Heart right ventricle (tissue), 16 donors: ENCODE results near the gene NFIL3. TPM values are rescaled to one million over a fixed set of nuclear protein-coding genes. Genes with fewer than 3 reads are reported as not detected.
A peak's percentile ranks its signal among the peaks of the same experiment; 100 is the strongest.
"Not testable (repeated sequence)": the region's sequence is repeated elsewhere in the genome, so short reads cannot be mapped to it uniquely, and the experiment has no call there.

ENCODE experiments used
- ATAC-seq, 8 donors: fragments of 200-7000 bp; cut with Tn5 transposase; one replicate each; pipeline ENCODE4 v1.9.1; 2020; ENCODE audit warnings: mild to moderate bottlenecking in 8 of 8, moderate library complexity in 8 of 8, moderate number of reproducible peaks in 1 of 8
- DNase-seq, 2 donors: peaks; one replicate each; pipeline ENCODE4 v3.0.0-alpha.2; 2020
- H3K27ac ChIP-seq, 10 donors: fragments of 200-600 bp; sonication (generic) in 2 of 10; one replicate each; pipeline versions ENCODE4 v1.5.0 to v1.8.0; 2020 to 2022; ENCODE audit warnings: mild to moderate bottlenecking in 3 of 10
- H3K27me3 ChIP-seq, 7 donors: fragments of 200-600 bp; one replicate each; pipeline ENCODE4 v1.8.0; 2021 to 2022; ENCODE audit warnings: mild to moderate bottlenecking in 2 of 7
- H3K36me3 ChIP-seq, 9 donors: fragments of 200-600 bp; sonication (generic) in 1 of 9; one replicate each; pipeline versions ENCODE4 v1.5.0 to v1.8.0; 2020 to 2022; ENCODE audit warnings: mild to moderate bottlenecking in 2 of 9
- H3K4me1 ChIP-seq, 9 donors: fragments of 200-600 bp; sonication (generic) in 1 of 9; one replicate each; pipeline versions ENCODE4 v1.5.0 to v1.8.0; 2020 to 2022; ENCODE audit warnings: mild to moderate bottlenecking in 4 of 9
- H3K4me3 ChIP-seq, 10 donors: fragments of 200-600 bp; sonication (generic) in 2 of 10; one replicate each; pipeline versions ENCODE4 v1.5.0 to v1.8.0; 2020 to 2022; ENCODE audit warnings: mild to moderate bottlenecking in 7 of 10, moderate library complexity in 2 of 10
- H3K9me3 ChIP-seq, 11 donors: fragments of 200-600 bp in 10 of 11; sonication (generic) in 2 of 11; one replicate each; pipeline versions ENCODE4 v1.5.0 to v1.8.0; 2013 to 2022; ENCODE audit warnings: mild to moderate bottlenecking in 2 of 11, control low read depth in 1 of 11, moderate library complexity in 1 of 11
- CTCF ChIP-seq, 9 donors: fragments of 200-600 bp; sonication (generic) in 2 of 9; IDR thresholded peaks; one replicate each; pipeline versions ENCODE4 v1.5.0 to v1.8.0; 2021 to 2022; ENCODE audit warnings: antibody characterized with exemption in 9 of 9, mild to moderate bottlenecking in 5 of 9, moderate library complexity in 1 of 9
- WGBS, 2 donors: extraction: QIAGEN DNeasy Blood & Tissue Kit; methylation state at CpG; one replicate each; pipeline ENCODE4 v1.1.7; 2013; ENCODE audit warnings: inconsistent platforms in 1 of 2; 5-methylcytosine and 5-hydroxymethylcytosine counted together
- intact Hi-C, 10 donors: fragments of 100-400 bp; cut with DNase I; formaldehyde crosslinking; loops; one replicate each; pipeline versions ENCODE4 v1.11.1 to v1.14.2; 2022
- polyA plus RNA-seq, 2 donors: library from polyadenylated mRNA; stranded (reverse); fragments of 200-250 nt; gene quantifications; one replicate each; pipeline ENCODE4 v1.2.3, GENCODE V29; 2013
- total RNA-seq, 10 donors: library from RNA; stranded (reverse); fragmentation: NEBNext Ultra II Directional in 3 of 10; extraction: Animal tissue kit (Norgen Biotek cat#: 25700) in 3 of 10; gene quantifications; one replicate each; pipeline versions ENCODE4 v1.2.1 to v1.2.4, GENCODE V29; 2021 to 2023
- donor health status: Arrhythmogenic right ventricular cardiomyopathy.
- donor health status: ischemic (EF 13 %, LVEDD 7.1; RV severe dilation, severe dysfunction).
- donor health status: healthy with polysubstance abuse.
- donor health status: DM: no; HTN: yes; CAD: no.
- donor health status: DM: no; HTN: no; CAD: no.
- donor health status: ischemic (EF 25% LVEDD 6.9; RV normal size, moderate dysfunction).
- donor health status: ischemic (EF 25% LVEDD 5.7; RV mildly dilated, moderate dysfunction).
- donor health status: healthy.
- donor health status: DM: yes; HTN: yes; CAD: no.
- donor health status: Ischemic cardiomyopathy.
- donor health status: ischemic (EF 35%, LVEDD 5.7; RV mildly dilated, moderate dysfunction).
- donor health status: nonischemic (EF 11% LVEDD 7.7; RV severe dilation, severe dysfunction).
- donor health status: DM: yes; HTN: yes; CAD: no.
- donor health status: PGD.
- donor health status: ischemic (EF 29% LVEDD 5.4; RV normal size, mild dysfunction).
- donor health status: nonischemic (EF 23%, LVEDD 6.1; RV moderate dilation, normal function).

NFIL3 gene
- total and polyA plus RNA-seq, 12 donors, result 10.8 to 88.0 (median 26.9) TPM

GRCh38 chr9:91371894-91372293 lies 51.7 kb downstream of the NFIL3 start:
- Histone ChIP-seq H3K27me3 (no peaks in the 10 kb centered on the region), H3K9me3 (no peaks in the 10 kb centered on the region), H3K36me3 (no peaks in the 10 kb centered on the region), H3K4me3 (no peak overlapping the region), H3K4me1 (peaks cover 0 to 8% (median 0%) of the 10 kb centered on the region in 9 donors), H3K27ac (no peak overlapping the region)
- no peak for TF ChIP-seq CTCF (IDR thresholded peaks at IDR 0.05)
- no peak for ATAC-seq
- DNase-seq, result no peak
- WGBS, 2 donors, result 53 to 54% methylated on average over 1 of the region's 1 CpG
- intact Hi-C loops, result loop anchor here in 1 of 10 donors (10.0 kb wide), 1 partner anchor 57 kb away; no protein-coding TSS in a partner anchor

DNA sequence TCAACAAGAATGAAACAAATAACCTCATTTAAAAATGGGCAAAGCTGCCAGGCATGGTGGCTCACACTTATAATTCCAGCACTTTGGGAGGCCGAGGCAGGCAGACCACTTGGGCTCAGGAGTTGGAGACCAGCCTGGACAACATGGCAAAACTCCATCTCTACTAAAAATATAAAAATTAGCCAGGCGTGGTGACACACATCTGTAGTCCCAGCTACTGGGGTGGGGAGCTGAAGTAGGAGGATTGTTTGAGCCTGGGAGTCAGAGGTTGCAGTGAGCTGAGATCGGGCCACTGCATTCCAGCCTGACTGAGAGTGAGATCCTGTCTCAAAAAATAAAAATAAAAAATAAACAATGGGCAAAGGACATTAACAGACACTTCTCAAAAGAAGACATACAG lies 53.6 kb downstream of the NFIL3 start:
- ATAC-seq, H3K4me1 ChIP-seq, DNase-seq, H3K36me3 ChIP-seq, H3K9me3 ChIP-seq, H3K27me3 ChIP-seq, H3K4me3 ChIP-seq, H3K27ac ChIP-seq: not testable (repeated sequence)
- intact Hi-C loops, result loop anchor here in 1 of 10 donors (10.0 kb wide), 1 partner anchor 55 kb away; no protein-coding TSS in a partner anchor
- WGBS, 2 donors, result 88% methylated on average over 3 of the region's 3 CpGs

GRCh38 chr9:91364702-91365101 lies 58.9 kb downstream of the NFIL3 start:
- H3K27me3 ChIP-seq, result no peaks in the 10 kb centered on the region
- TF ChIP-seq CTCF (IDR thresholded peaks at IDR 0.05), result no peak
- no peaks in the 10 kb centered on the region for H3K36me3 ChIP-seq
- no peak overlapping the region for H3K4me3 ChIP-seq
- 78 to 98% methylated on average over 3 of the region's 3 CpGs for WGBS, 2 donors
- DNase-seq, result no peak
- no peaks in the 10 kb centered on the region for H3K9me3 ChIP-seq
- intact Hi-C loops, result loop anchor here in 5 of 10 donors (5.0 kb wide), 4 partner anchors 43 to 172 kb away; partner anchors contain the start of gene NFIL3 (in 3 of the 5)
- no peak overlapping the region for H3K27ac ChIP-seq
- H3K4me1 ChIP-seq, result peaks cover 0 to 21% (median 17%) of the 10 kb centered on the region in 9 donors
- no peak for ATAC-seq

- ATAC-seq (no peak), DNase-seq (no peak)
- H3K36me3 ChIP-seq, result peaks cover 0 to 5% (median 0%) of the 10 kb centered on the region in 9 donors
- no peak overlapping the region for H3K27ac ChIP-seq
- WGBS, 2 donors, result 92 to 93% methylated on average over 7 of the region's 7 CpGs
- no peaks in the 10 kb centered on the region for H3K9me3 ChIP-seq
- TF ChIP-seq CTCF (IDR thresholded peaks at IDR 0.05), result no peak
- no peaks in the 10 kb centered on the region for H3K27me3 ChIP-seq
- H3K4me3 ChIP-seq, result no peak overlapping the region
- intact Hi-C loops, result loop anchor here in 5 of 10 donors (5.0 kb wide), 3 partner anchors 53 to 172 kb away; partner anchors contain the start of gene NFIL3 (in 3 of the 5)
- H3K4me1 ChIP-seq, result peaks cover 0 to 28% (median 23%) of the 10 kb centered on the region in 9 donors
Observed at GRCh38 chr9:91364005-91364404, 59.6 kb downstream of the NFIL3 start.

- H3K36me3 ChIP-seq, result peaks cover 0 to 9% (median 0%) of the 10 kb centered on the region in 9 donors
- H3K27ac ChIP-seq, result peak overlapping the region in 9 of 10 donors; percentile 90 to 97 (median 93)
- H3K9me3 ChIP-seq, result no peaks in the 10 kb centered on the region
- ATAC-seq (peak in 1 of 8 donors; percentile 7), DNase-seq (no peak)
- 45 to 52% methylated on average over 15 of the region's 15 CpGs for WGBS, 2 donors
- peaks cover 0 to 43% (median 34%) of the 10 kb centered on the region in 9 donors for H3K4me1 ChIP-seq
- no peak for TF ChIP-seq CTCF (IDR thresholded peaks at IDR 0.05)
- intact Hi-C loops, result loop anchor here in 5 of 10 donors (5.0 kb wide), 3 partner anchors 55 to 170 kb away; partner anchors contain the start of gene NFIL3 (in 3 of the 5)
- H3K4me3 ChIP-seq, result peak overlapping the region in 9 of 10 donors; percentile 92 to 100 (median 98)
- no peaks in the 10 kb centered on the region for H3K27me3 ChIP-seq
Observed at GRCh38 chr9:91362051-91362611, 61.5 kb downstream of the NFIL3 start.
